GM12865 (cell line): ENCODE data around the gene ALDH9A1.
"Not testable (repeated sequence)": the region's sequence is repeated elsewhere in the genome, so short reads cannot be mapped to it uniquely, and the experiment has no call there.

Source experiments
- DNase-seq: peaks from one replicate; pipeline ENCODE4 v3.0.0; 2010; ENCODE audit warnings: low read depth
- H3K4me3 ChIP-seq: 2 replicates; pipeline ENCODE4 v1.5.1; 2011; ENCODE audit warnings: mild to moderate bottlenecking, low read depth, low read length, control low read depth
- CTCF ChIP-seq: IDR thresholded peaks from 2 replicates; pipeline ENCODE4 v1.5.1; 2011; ENCODE audit warnings: low read length, control low read depth, low read depth, inconsistent platforms; ENCODE audit not compliant: insufficient read depth; ENCODE audit errors: missing control alignments

ALDH9A1 gene

GRCh38 chr1:165726841-165727240, 28.5 kb upstream of the ALDH9A1 start:
- DNase-seq, result no peak
- H3K4me3 ChIP-seq, result no peak overlapping the region
- TF ChIP-seq CTCF, result no peak

GRCh38 chr1:165726169-165726568, 27.8 kb upstream of the ALDH9A1 start:
- no peak for DNase-seq
- TF ChIP-seq CTCF, result no peak
- no peak overlapping the region for H3K4me3 ChIP-seq

GRCh38 chr1:165717918-165718515, 19.7 kb upstream of the ALDH9A1 start:
- no peak overlapping the region for H3K4me3 ChIP-seq
- TF ChIP-seq CTCF, result peak; percentile 73
- peak; percentile 71 for DNase-seq

- H3K4me3 ChIP-seq, DNase-seq: not testable (repeated sequence)
Observed at GRCh38 chr1:165716265-165717051, 18.1 kb upstream of the ALDH9A1 start.

DNA sequence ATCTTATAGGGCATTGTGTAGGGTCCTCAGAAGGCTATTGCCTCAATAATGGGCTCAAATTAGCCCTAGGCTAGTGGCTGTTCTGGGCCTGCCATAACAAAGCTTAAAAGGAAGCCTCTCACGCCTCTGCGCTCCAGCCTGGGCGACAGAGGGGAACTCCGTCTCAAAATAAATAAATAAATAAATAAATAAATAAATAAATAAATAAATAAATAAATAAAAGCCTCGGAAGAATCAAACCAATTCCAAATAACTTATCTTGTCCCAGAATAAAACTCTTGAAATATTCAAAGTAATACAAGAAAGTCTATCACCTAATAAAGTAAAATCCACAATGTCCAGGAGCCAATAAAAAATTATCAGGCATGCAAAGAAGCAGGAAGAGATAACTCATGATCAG, 14.4 kb upstream of the ALDH9A1 start:
- no peak for TF ChIP-seq CTCF
- H3K4me3 ChIP-seq, result no peak overlapping the region
- DNase-seq, result no peak

DNA sequence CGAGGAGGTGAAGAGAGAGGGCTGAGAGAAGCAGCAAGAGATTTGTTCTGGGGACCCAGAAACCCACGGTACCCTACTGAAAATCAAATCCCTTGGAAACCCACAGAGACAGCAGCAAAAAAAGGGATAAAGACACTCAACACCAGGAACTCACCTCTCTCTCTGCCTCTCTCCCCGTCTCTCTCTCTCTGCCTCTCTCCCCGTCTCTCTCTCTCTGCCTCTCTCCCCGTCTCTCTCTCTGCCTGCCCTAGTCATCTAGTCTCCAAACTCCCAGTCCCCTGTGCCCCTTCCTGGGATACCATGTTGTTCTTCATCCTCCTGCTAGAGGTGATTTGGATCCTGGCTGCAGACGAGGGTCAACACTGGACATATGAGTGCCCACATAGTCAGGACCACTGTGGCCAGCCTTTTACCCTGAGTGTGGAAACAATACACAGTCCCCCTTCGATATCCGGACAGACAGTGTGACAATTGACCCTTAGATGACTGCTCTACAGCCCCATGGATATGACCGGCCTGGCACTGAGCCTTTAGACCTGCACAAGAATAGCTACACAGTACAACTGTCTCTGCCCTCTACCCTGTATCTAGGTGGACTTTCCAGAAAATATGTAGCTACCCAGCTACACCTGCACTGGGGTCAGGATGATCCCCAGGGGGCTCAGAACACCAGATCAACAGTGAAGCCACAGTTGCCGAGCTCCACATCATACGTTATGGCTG, 9.8 kb upstream of the ALDH9A1 start:
- H3K4me3 ChIP-seq, result no peak overlapping the region
- TF ChIP-seq CTCF, result no peak
- DNase-seq, result no peak

GRCh38 chr1:165703648-165704047, 5.3 kb upstream of the ALDH9A1 start:
- TF ChIP-seq CTCF, result no peak
- H3K4me3 ChIP-seq, result no peak overlapping the region
- DNase-seq, result no peak

- H3K4me3 ChIP-seq, DNase-seq: not testable (repeated sequence)
Observed at GRCh38 chr1:165701922-165702321, 3.6 kb upstream of the ALDH9A1 start.
